Keratinocyte (primary cell): ENCODE results near the gene APP. TPM values are rescaled to one million over a fixed set of nuclear protein-coding genes. Genes with fewer than 3 reads are reported as not detected.
A peak's percentile ranks its signal among the peaks of the same experiment; 100 is the strongest.

Source experiments
- DNase-seq: peaks from one replicate; pipeline ENCODE4 v3.0.0-alpha.2; 2011; ENCODE audit warnings: low read depth, missing footprints, low spot score
- FAIRE-seq: peaks from 2 replicates; lab custom pipeline; 2011; peaks lifted over from hg19 to GRCh38; lab: Jason Lieb, UNC
- H2AFZ ChIP-seq: 2 replicates; pipeline ENCODE4 v1.6.0; 2012; ENCODE audit warnings: low read length, control low read depth, inconsistent platforms; ENCODE audit not compliant: control insufficient read depth
- H3K27ac ChIP-seq: 2 replicates; pipeline ENCODE4 v1.5.1; 2011; ENCODE audit warnings: low read length; ENCODE audit not compliant: control insufficient read depth, insufficient read depth
- H3K27me3 ChIP-seq: 3 replicates; pipeline ENCODE4 v1.6.0; 2011; ENCODE audit warnings: low read length; ENCODE audit not compliant: control insufficient read depth, insufficient read depth; ENCODE audit errors: extremely low read depth
- H3K36me3 ChIP-seq, 2 experiments: 2 replicates in 1 of 2; 3 replicates in 1 of 2; pipeline ENCODE4 v1.5.1; 2011; ENCODE audit warnings: low read length in 2 of 2, mild to moderate bottlenecking in 1 of 2; ENCODE audit not compliant: control insufficient read depth in 2 of 2, insufficient read depth in 2 of 2; ENCODE audit errors: extremely low read depth in 1 of 2
- H3K4me1 ChIP-seq: 3 replicates; pipeline ENCODE4 v1.5.1; 2011; ENCODE audit warnings: low read length; ENCODE audit not compliant: control insufficient read depth, insufficient read depth; ENCODE audit errors: extremely low read depth
- H3K4me2 ChIP-seq: 3 replicates; pipeline ENCODE4 v1.6.0; 2011; ENCODE audit warnings: low read depth, low read length; ENCODE audit not compliant: control insufficient read depth, insufficient read depth; ENCODE audit errors: extremely low read depth
- H3K4me3 ChIP-seq, 3 experiments: fragments of 200-600 bp in 1 of 3; sonication (generic) in 1 of 3; 2 replicates in 2 of 3; 3 replicates in 1 of 3; pipeline ENCODE4 v1.5.1; 2011 to 2016; ENCODE audit warnings: low read length in 3 of 3, mild to moderate bottlenecking in 3 of 3, control low read depth in 2 of 3, inconsistent platforms in 1 of 3, low read depth in 1 of 3, mixed read lengths in 1 of 3, mixed run types in 1 of 3, moderate library complexity in 1 of 3; ENCODE audit not compliant: control insufficient read depth in 2 of 3, insufficient read depth in 2 of 3; ENCODE audit errors: extremely low read depth in 1 of 3
- H3K79me2 ChIP-seq: 2 replicates; pipeline ENCODE4 v1.6.0; 2012; ENCODE audit warnings: low read length; ENCODE audit not compliant: control insufficient read depth, insufficient read depth
- H3K9ac ChIP-seq: 3 replicates; pipeline ENCODE4 v1.6.0; 2011; ENCODE audit warnings: low read length; ENCODE audit not compliant: control insufficient read depth, insufficient read depth; ENCODE audit errors: extremely low read depth
- H3K9me1 ChIP-seq: 3 replicates; pipeline ENCODE4 v1.6.0; 2011; ENCODE audit warnings: low read length; ENCODE audit not compliant: control insufficient read depth, insufficient read depth; ENCODE audit errors: extremely low read depth
- H3K9me3 ChIP-seq: 2 replicates; pipeline ENCODE4 v1.5.1; 2012; ENCODE audit warnings: low read depth, low read length; ENCODE audit not compliant: control insufficient read depth
- H4K20me1 ChIP-seq: 3 replicates; pipeline ENCODE4 v1.6.0; 2011; ENCODE audit warnings: low read length; ENCODE audit not compliant: control insufficient read depth, insufficient read depth; ENCODE audit errors: extremely low read depth
- CTCF ChIP-seq, 3 experiments: IDR thresholded peaks in 1 of 3; conservative IDR thresholded peaks in 1 of 3; optimal IDR thresholded peaks in 1 of 3; 2 replicates in 2 of 3; 3 replicates in 1 of 3; pipeline versions ENCODE3 to v1.5.1; 2011; ENCODE audit warnings: low read length in 3 of 3, mild to moderate bottlenecking in 3 of 3, moderate library complexity in 2 of 3, control low read depth in 1 of 3, inconsistent platforms in 1 of 3; ENCODE audit not compliant: insufficient read depth in 2 of 3; ENCODE audit errors: extremely low read depth in 1 of 3
- EZH2 ChIP-seq: IDR thresholded peaks from one replicate; pipeline ENCODE4 v1.6.1; 2012; ENCODE audit warnings: inconsistent platforms, mild to moderate bottlenecking, low read length, moderate library complexity
- dilution Hi-C: fragments of 300-500 bp; cut with MboI; formaldehyde crosslinking; loops from one replicate; pipeline ENCODE4 v1.7.0; 2020; ENCODE audit warnings: low sequenced_read_pairs; ENCODE audit not compliant: extremely low pct_ligation_motif_present
- polyA plus RNA-seq, 5 experiments: library from polyadenylated mRNA; depleted of rRNA in 3 of 5; stranded (reverse) in 3 of 5; stranded (forward) in 1 of 5; unstranded in 1 of 5; fragments of >200 nt; gene quantifications; 1 replicate in 1 of 5; 2 replicates in 3 of 5; 3 replicates in 1 of 5; pipeline versions ENCODE4 v1.2.1 to v1.2.3, GENCODE V29; 2011 to 2012; ENCODE audit warnings: missing spikeins in 2 of 5, low read depth in 1 of 5, low replicate concordance in 1 of 5

The APP gene
- polyA plus RNA-seq, 1 donor (not counting 4 experiments of a cell fraction or from before 2014, with no cell fraction given) = 1,015 TPM

- Histone ChIP-seq H3K9ac (no peak overlapping the region), H3K27ac (peak overlapping the region; percentile 47), H4K20me1 (peaks cover 7% of the 10 kb centered on the region), H3K4me2 (peak overlapping the region; percentile 20), H3K9me3 (no peaks in the 10 kb centered on the region), H3K27me3 (no peaks in the 10 kb centered on the region), H3K4me1 (peaks cover 43% of the 10 kb centered on the region), H3K36me3 (peaks cover 0 to 3% of the 10 kb centered on the region in 2 experiments), H2AFZ (no peak overlapping the region), H3K9me1 (no peaks in the 10 kb centered on the region), H3K4me3 (no peak overlapping the region), H3K79me2 (peaks cover 96% of the 10 kb centered on the region)
- dilution Hi-C loops = no loop called here
- peak; percentile 90 for FAIRE-seq
- DNase-seq = peak; percentile 49
- TF ChIP-seq EZH2 (no peak), CTCF (optimal IDR thresholded peaks at IDR 0.05 in 1 of 3, IDR thresholded peaks at IDR 0.05 in 1 of 3, conservative IDR thresholded peaks at IDR 0.05 in 1 of 3; ENCODE audit: extremely low read depth in 1 of 3, insufficient read depth in 2 of 3, low read length in 3 of 3) (no peak)
Observed at GRCh38 chr21:26120828-26121227, 49.7 kb downstream of the APP start.

GRCh38 chr21:26119906-26120305, 50.7 kb downstream of the APP start:
- Histone ChIP-seq H3K27me3 (no peaks in the 10 kb centered on the region), H3K79me2 (peaks cover 94% of the 10 kb centered on the region), H3K4me3 (no peak overlapping the region), H3K4me1 (peaks cover 33% of the 10 kb centered on the region), H2AFZ (no peak overlapping the region), H3K9me3 (no peaks in the 10 kb centered on the region), H3K4me2 (no peak overlapping the region), H3K36me3 (peaks cover 0 to 3% of the 10 kb centered on the region in 2 experiments), H3K27ac (peak overlapping the region; percentile 47), H3K9ac (no peak overlapping the region), H4K20me1 (peaks cover 4% of the 10 kb centered on the region), H3K9me1 (no peaks in the 10 kb centered on the region)
- FAIRE-seq = no peak
- DNase-seq = no peak
- TF ChIP-seq EZH2 = no peak
- no peak for TF ChIP-seq CTCF (optimal IDR thresholded peaks at IDR 0.05 in 1 of 3, IDR thresholded peaks at IDR 0.05 in 1 of 3, conservative IDR thresholded peaks at IDR 0.05 in 1 of 3; ENCODE audit: extremely low read depth in 1 of 3, insufficient read depth in 2 of 3, low read length in 3 of 3)
- dilution Hi-C loops = no loop called here
